AG04449 (cell line): ENCODE results near the gene HIC1.

Experiments used
- CTCF ChIA-PET: fragments of 350-600 bp; formaldehyde crosslinking; extraction: SDS; loops from one replicate; lab custom pipeline; 2021; ENCODE audit warnings: antibody characterized with exemption; lab: Yijun Ruan, JAX
- POLR2A ChIA-PET: fragments of 400-600, 350-600 bp; formaldehyde crosslinking; extraction: SDS; loops from one replicate; lab custom pipeline; 2020; ENCODE audit warnings: antibody characterized with exemption, inconsistent platforms; lab: Yijun Ruan, JAX
- DNase-seq: peaks from one replicate; pipeline ENCODE4 v3.0.0-alpha.2; 2010; ENCODE audit warnings: low read depth, low spot score
- H3K4me3 ChIP-seq: 2 replicates; pipeline ENCODE4 v1.5.1; 2011; ENCODE audit warnings: low read depth, mild to moderate bottlenecking, control low read depth, low read length
- TF ChIP-seq, protein P1 (sequence below): IDR thresholded peaks from one replicate; pipeline ENCODE4 v1.5.1; 2011; ENCODE audit warnings: mild to moderate bottlenecking, moderate library complexity, low read length, control low read depth, inconsistent platforms; ENCODE audit not compliant: insufficient read depth; ENCODE audit errors: missing control alignments

HIC1 gene

DNA sequence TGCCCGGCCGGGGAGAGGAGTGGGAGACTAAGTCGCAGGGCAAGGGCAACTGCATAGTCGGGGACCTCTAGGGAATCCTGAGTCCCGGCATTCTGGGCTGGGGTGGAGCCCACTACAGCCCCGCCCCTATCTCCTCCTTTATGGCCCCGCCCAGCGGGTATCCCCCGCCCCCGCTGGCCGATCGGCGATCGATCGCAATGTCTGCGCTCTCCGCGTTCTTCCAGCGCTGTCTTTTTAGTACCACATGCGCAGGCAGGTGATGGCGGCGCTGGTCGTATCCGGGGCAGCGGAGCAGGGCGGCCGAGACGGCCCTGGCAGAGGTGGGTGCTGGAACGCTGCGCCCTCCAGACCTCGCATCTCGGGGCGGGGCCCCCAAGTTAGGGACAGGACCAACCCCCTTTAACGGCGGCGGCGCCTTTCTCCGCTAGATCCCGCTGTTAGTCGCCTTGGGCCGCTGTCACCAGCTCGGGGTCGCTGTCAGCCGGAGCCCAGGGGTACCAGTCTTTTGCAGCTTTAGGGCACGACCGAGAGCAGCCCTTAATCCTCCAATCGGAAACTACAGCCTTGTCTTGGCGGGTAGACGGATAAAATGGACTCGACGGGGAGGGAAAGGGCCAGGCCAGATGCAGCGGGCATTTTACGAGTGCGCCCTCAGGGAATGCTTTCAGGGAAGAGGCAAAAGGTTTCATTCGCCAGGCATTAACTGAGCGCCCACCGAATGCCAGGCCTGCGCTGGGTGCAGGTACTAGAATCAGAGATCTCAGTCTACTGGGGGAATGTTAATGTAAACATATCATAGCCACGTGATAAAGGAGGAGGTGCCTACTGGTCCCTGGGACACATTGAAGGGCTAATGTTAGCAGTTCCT lies 24.8 kb upstream of the HIC1 start, which contains the start of gene DPH1:
Gene DPH1, plus strand, starts transcription at position 243 of the 868 bp plus-strand sequence. Its CDS starts 17 bp downstream, at position 260.
- TF ChIP-seq, protein P1, sequence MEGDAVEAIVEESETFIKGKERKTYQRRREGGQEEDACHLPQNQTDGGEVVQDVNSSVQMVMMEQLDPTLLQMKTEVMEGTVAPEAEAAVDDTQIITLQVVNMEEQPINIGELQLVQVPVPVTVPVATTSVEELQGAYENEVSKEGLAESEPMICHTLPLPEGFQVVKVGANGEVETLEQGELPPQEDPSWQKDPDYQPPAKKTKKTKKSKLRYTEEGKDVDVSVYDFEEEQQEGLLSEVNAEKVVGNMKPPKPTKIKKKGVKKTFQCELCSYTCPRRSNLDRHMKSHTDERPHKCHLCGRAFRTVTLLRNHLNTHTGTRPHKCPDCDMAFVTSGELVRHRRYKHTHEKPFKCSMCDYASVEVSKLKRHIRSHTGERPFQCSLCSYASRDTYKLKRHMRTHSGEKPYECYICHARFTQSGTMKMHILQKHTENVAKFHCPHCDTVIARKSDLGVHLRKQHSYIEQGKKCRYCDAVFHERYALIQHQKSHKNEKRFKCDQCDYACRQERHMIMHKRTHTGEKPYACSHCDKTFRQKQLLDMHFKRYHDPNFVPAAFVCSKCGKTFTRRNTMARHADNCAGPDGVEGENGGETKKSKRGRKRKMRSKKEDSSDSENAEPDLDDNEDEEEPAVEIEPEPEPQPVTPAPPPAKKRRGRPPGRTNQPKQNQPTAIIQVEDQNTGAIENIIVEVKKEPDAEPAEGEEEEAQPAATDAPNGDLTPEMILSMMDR, result no peak
- DNase-seq, result no peak
- POLR2A ChIA-PET, result interaction anchor here (1.0 kb wide), 1 partner anchor 38 kb away, joined by 4 read pairs; no protein-coding TSS in a partner anchor
- H3K4me3 ChIP-seq, result peak within 1 kb of the TSS; percentile 100
- CTCF ChIA-PET, result interaction anchor here (0.6 to 15.3 kb wide), 5 partner anchors 11 to 148 kb away, joined by 3 to 223 read pairs (median 20); partner anchors contain the start of gene OVCA2

DNA sequence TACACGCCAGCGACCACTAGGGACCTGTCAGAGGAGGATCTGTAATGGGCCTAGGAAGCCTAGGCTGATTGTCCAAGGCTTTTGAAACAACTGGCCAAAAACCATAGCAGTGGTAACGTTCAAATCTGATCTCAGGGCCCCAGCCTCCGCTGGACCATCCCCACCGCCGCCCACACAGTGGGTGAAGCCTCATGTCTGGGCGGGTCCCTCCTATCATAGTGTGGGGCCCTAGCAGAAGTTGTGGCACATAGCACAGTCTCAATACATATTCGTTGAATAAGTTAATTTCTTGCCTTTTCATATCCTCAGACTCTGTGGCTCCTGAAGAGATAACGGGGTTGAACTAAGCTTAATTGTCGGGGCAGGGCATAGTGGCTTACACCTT lies 24.1 kb upstream of the HIC1 start:
- DNase-seq, result no peak
- TF ChIP-seq, protein P1, result peak; percentile 71
- ChIA-PET POLR2A (no interaction called here), CTCF (interaction anchor here (1.0 to 15.3 kb wide), 8 partner anchors 10 to 219 kb away, joined by 3 to 223 read pairs (median 6); partner anchors contain the start of gene OVCA2)
- peak overlapping the region; percentile 100 for H3K4me3 ChIP-seq

DNA sequence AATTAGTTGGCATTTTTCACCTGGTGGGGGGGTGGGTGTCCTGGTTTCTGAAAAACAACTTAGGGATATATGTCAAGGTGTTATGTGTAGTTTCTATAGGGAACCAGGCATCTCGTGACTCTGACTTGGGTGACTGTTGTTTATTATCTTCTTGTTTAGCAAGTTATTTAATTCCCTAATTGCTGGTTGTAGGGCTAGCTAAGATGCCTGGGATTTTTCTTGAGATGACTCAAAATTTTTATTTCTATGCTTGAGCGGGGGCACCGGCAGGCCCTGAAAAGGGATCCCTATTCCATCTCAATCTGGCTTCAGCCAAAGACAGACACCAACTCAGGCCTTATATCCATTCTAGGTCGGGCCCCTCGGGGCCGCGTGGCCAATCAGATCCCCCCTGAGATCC lies 21.8 kb upstream of the HIC1 start:
- CTCF ChIA-PET, result interaction anchor here (0.6 to 15.3 kb wide), 7 partner anchors 9 to 247 kb away, joined by 3 to 223 read pairs (median 5); partner anchors contain the start of gene HIC1
- TF ChIP-seq, protein P1, result no peak
- POLR2A ChIA-PET, result interaction anchor here (1.7 kb wide), 1 partner anchor 9 kb away, joined by 4 read pairs; the partner anchor contains the start of gene OVCA2
- peak overlapping the region; percentile 20; the same call in 1 of the 2 replicates for H3K4me3 ChIP-seq
- DNase-seq, result no peak

DNA sequence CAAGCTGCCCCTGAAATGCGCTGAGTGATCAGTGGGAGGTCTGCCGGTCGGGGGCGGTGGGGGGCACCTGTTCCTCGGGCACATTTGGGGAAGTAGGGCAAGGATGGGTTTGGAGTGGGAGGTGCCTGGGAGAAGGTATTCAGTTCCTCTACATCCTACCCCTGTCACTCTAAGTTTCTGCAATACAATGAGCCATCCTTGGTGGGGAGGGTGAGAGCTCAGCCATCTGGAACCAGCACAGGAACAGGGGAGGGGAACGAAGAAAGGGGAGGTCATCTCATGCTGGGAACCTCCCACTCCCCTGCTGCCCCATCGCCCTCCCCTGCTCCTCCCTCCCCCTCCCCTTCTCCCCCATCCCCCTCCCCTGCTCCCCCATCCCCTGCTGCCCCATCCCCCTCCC lies 20.7 kb upstream of the HIC1 start:
- ChIA-PET POLR2A (interaction anchor here (1.7 kb wide), 1 partner anchor 8 kb away, joined by 4 read pairs; the partner anchor contains the start of gene OVCA2), CTCF (interaction anchor here (1.0 to 15.3 kb wide), 6 partner anchors 10 to 156 kb away, joined by 4 to 223 read pairs (median 6); partner anchors contain the start of gene HIC1)
- TF ChIP-seq, protein P1, result no peak
- H3K4me3 ChIP-seq, result no peak overlapping the region
- DNase-seq, result no peak

DNA sequence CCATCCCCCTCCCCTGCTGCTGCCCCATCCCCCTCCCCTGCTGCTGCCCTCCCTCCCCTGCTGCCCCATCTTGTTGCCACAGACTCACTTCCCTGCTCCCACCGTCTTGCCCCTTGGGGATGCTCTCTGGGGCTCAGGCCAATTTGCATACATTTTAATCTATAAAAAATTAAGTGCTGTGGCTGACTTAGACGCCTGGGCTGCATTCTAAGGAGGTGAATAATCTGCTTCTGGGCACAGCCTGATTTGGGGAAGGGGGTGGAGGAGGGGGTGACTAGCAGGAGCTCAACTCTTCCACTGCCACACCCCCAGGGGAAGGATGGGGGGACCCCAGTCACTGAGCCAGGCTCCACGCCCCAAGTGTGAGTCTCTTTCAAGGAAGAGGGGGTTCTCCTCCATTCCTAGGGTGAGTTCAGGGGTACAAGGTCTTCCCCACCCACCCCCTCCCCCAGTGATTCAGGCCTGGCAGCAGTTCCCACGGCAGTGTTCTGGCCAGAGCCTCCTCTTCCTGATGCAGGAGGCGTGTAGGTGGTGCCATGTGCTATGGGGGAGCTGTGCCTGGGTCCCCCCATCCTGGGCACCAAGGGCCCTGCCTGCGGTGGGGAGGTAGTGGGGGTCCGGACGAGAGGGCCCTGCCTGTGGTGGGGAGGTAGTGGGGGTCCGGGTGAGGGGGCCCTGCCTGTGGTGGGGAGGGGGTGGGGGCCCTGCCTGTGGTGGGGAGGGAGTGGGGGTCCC lies 19.9 kb upstream of the HIC1 start:
- TF ChIP-seq, protein P1, result no peak
- ChIA-PET CTCF (interaction anchor here (1.0 to 15.3 kb wide), 3 partner anchors 22 to 153 kb away, joined by 4 to 223 read pairs (median 6); no protein-coding TSS in a partner anchor), POLR2A (interaction anchor here (0.9 to 1.8 kb wide), 3 partner anchors 8 to 319 kb away, joined by 3 to 4 read pairs (median 4); no protein-coding TSS in a partner anchor)
- H3K4me3 ChIP-seq, result peak overlapping the region; percentile 43
- DNase-seq, result peak; percentile 86
